ENCODE results near the gene C6orf89.

Gene C6orf89

GRCh38 chr6:36955671-36956445, 70.1 kb downstream of the C6orf89 start:
- no peak for TF ChIP-seq POLR2AphosphoS5 (IDR thresholded peaks at IDR 0.05; ENCODE audit: low read depth, low read length)
- TF ChIP-seq SIN3A (IDR thresholded peaks at IDR 0.05; ENCODE audit: borderline replicate concordance, insufficient read depth, low read length) = no peak
- TF ChIP-seq TAF1 (IDR thresholded peaks at IDR 0.05; ENCODE audit: borderline replicate concordance, insufficient read depth, low read length) = no peak
- TF ChIP-seq FOXP2 (optimal IDR thresholded peaks at IDR 0.05; ENCODE audit: borderline replicate concordance, extremely low read depth, extremely low read length, insufficient read depth) = no peak
- TF ChIP-seq REST (IDR thresholded peaks at IDR 0.05; ENCODE audit: insufficient read depth in 1 of 2, low read depth in 2 of 2, low read length in 2 of 2) = no peak

GRCh38 chr6:36956446-36956820, 70.7 kb downstream of the C6orf89 start:
- no peak for TF ChIP-seq TAF1 (IDR thresholded peaks at IDR 0.05; ENCODE audit: borderline replicate concordance, insufficient read depth, low read length)
- TF ChIP-seq POLR2AphosphoS5 (IDR thresholded peaks at IDR 0.05; ENCODE audit: low read depth, low read length) = no peak
- no peak for TF ChIP-seq FOXP2 (optimal IDR thresholded peaks at IDR 0.05; ENCODE audit: borderline replicate concordance, extremely low read depth, extremely low read length, insufficient read depth)
- no peak for TF ChIP-seq REST (IDR thresholded peaks at IDR 0.05; ENCODE audit: insufficient read depth in 1 of 2, low read depth in 2 of 2, low read length in 2 of 2)
- TF ChIP-seq SIN3A (IDR thresholded peaks at IDR 0.05; ENCODE audit: borderline replicate concordance, insufficient read depth, low read length) = no peak

- TF ChIP-seq TAF1 (IDR thresholded peaks at IDR 0.05; ENCODE audit: borderline replicate concordance, insufficient read depth, low read length) (no peak), POLR2AphosphoS5 (IDR thresholded peaks at IDR 0.05; ENCODE audit: low read depth, low read length) (no peak), REST (IDR thresholded peaks at IDR 0.05; ENCODE audit: insufficient read depth in 1 of 2, low read depth in 2 of 2, low read length in 2 of 2) (no peak), FOXP2 (optimal IDR thresholded peaks at IDR 0.05; ENCODE audit: borderline replicate concordance, extremely low read depth, extremely low read length, insufficient read depth) (no peak), SIN3A (IDR thresholded peaks at IDR 0.05; ENCODE audit: borderline replicate concordance, insufficient read depth, low read length) (no peak)
Observed at GRCh38 chr6:36957773-36958271, 72.1 kb downstream of the C6orf89 start.

- TF ChIP-seq REST (IDR thresholded peaks at IDR 0.05; ENCODE audit: insufficient read depth in 1 of 2, low read depth in 2 of 2, low read length in 2 of 2) = no peak
- no peak for TF ChIP-seq POLR2AphosphoS5 (IDR thresholded peaks at IDR 0.05; ENCODE audit: low read depth, low read length)
- TF ChIP-seq SIN3A (IDR thresholded peaks at IDR 0.05; ENCODE audit: borderline replicate concordance, insufficient read depth, low read length) = no peak
- no peak for TF ChIP-seq TAF1 (IDR thresholded peaks at IDR 0.05; ENCODE audit: borderline replicate concordance, insufficient read depth, low read length)
- no peak for TF ChIP-seq FOXP2 (optimal IDR thresholded peaks at IDR 0.05; ENCODE audit: borderline replicate concordance, extremely low read depth, extremely low read length, insufficient read depth)
Observed at GRCh38 chr6:36958775-36959554, 73.2 kb downstream of the C6orf89 start.
